ENCODE data around the gene MSI2.

MSI2 gene

DNA sequence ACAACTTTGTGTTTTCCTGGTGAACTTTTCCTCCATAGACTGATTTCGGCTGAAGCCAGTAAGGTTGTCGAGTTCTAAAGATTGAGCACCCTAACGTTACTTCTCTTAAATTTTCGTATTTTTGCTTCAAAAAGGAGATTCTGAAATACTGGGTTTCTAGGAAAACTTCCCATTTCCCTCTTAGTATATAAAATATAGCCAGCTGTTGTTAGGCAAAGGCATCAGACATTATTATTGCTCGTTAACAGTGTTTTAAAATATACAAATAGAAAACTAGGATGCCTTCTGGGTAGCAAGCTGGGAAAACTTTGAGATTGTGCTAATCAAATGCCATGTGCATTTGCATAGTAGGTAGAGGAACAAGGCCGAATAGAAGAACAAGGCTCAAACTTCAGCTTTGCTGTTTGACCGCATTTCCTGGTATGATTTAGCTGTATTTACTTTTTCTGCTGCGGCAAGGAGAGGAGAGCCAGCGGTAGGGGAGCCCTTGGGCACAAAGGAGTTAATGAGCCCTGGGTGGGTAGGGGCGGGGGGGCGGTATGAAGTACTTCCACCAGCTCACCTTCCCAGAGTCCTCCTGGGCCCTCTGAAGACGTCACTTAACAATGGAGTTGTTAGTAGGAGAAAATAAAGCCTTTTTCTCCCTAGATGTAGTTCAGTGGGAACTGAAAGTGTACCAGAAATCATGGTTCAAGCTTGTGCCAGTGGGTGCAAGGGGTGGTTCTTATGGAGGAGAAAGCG lies 151.9 kb downstream of the MSI2 start:
- H2BK15ac ChIP-seq (replicated peaks; ENCODE audit: low read depth) = no peak overlapping the region
- no peak overlapping the region for H3K4me2 ChIP-seq (ENCODE audit: low read length)
- H3K79me2 ChIP-seq (ENCODE audit: control insufficient read depth, insufficient read depth, low read length) = no peaks in the 10 kb centered on the region
- H3K18ac ChIP-seq (ENCODE audit: low read length) = peak overlapping the region; percentile 42
- no CpG with 5 or more reads among the region's 13 CpGs for WGBS (ENCODE audit: extremely low coverage, insufficient coverage, low lambda C conversion rate)
- peak overlapping the region; percentile 53 for H3K56ac ChIP-seq (ENCODE audit: low read length)
- no peaks in the 10 kb centered on the region for H3K36me3 ChIP-seq (ENCODE audit: control insufficient read depth, insufficient read depth, low read length)
- peak overlapping the region; percentile 19 for H3K27ac ChIP-seq (ENCODE audit: low read depth, low read length)
- no peak overlapping the region for H2BK5ac ChIP-seq (ENCODE audit: low read length)
- no peak overlapping the region for H4K8ac ChIP-seq (ENCODE audit: low read depth, low read length)
- no peak overlapping the region for H4K5ac ChIP-seq (ENCODE audit: low read length)
- peak overlapping the region; percentile 15 for H3K9ac ChIP-seq (ENCODE audit: low read length)
- no peak overlapping the region for H2AK5ac ChIP-seq (ENCODE audit: low read length)
- no peak overlapping the region for H3K4me3 ChIP-seq (ENCODE audit: low read length)
- no peak overlapping the region for H3K23ac ChIP-seq (ENCODE audit: low read length)
- H3K79me1 ChIP-seq (ENCODE audit: low read length) = peaks cover under 1% of the 10 kb centered on the region
- no peak overlapping the region for H3K4ac ChIP-seq (ENCODE audit: low read depth, low read length)
- DNase-seq = peak; percentile 83
- H3K4me1 ChIP-seq (ENCODE audit: control insufficient read depth, low read depth, low read length) = peaks cover 10% of the 10 kb centered on the region
- H3K27me3 ChIP-seq (ENCODE audit: insufficient read depth, low read length, poor library complexity) = no peaks in the 10 kb centered on the region
- no peak overlapping the region for H2BK120ac ChIP-seq (ENCODE audit: low read depth, low read length)

DNA sequence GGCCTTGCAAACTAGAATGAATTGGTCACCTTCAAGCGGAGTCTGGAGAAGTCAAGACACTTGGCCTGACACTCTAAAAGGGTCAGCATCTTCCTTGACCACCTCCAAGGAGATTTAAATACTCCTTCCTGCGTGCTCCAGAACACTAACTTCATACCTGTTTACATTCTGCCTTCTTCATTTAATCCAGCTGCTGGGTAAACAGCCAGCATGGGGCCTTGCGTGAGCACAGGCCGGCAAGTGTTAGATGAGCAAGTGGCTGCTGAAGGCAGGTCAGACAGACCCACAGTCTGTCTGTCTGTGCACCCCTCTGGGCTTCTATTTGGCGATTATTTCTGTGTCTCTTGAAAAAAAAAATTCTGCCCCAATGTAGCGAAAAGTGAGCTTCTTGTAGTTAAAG lies 153.8 kb downstream of the MSI2 start:
- H2BK120ac ChIP-seq (ENCODE audit: low read depth, low read length) = no peak overlapping the region
- no peaks in the 10 kb centered on the region for H3K79me1 ChIP-seq (ENCODE audit: low read length)
- no peak overlapping the region for H4K5ac ChIP-seq (ENCODE audit: low read length)
- H3K23ac ChIP-seq (ENCODE audit: low read length) = no peak overlapping the region
- no peaks in the 10 kb centered on the region for H3K27me3 ChIP-seq (ENCODE audit: insufficient read depth, low read length, poor library complexity)
- H3K27ac ChIP-seq (ENCODE audit: low read depth, low read length) = no peak overlapping the region
- DNase-seq = no peak
- no CpG with 5 or more reads among the region's 6 CpGs for WGBS (ENCODE audit: extremely low coverage, insufficient coverage, low lambda C conversion rate)
- H3K18ac ChIP-seq (ENCODE audit: low read length) = no peak overlapping the region
- H3K4me3 ChIP-seq (ENCODE audit: low read length) = no peak overlapping the region
- H2BK5ac ChIP-seq (ENCODE audit: low read length) = no peak overlapping the region
- H2BK15ac ChIP-seq (replicated peaks; ENCODE audit: low read depth) = no peak overlapping the region
- H3K4me2 ChIP-seq (ENCODE audit: low read length) = no peak overlapping the region
- H3K9ac ChIP-seq (ENCODE audit: low read length) = no peak overlapping the region
- no peak overlapping the region for H2AK5ac ChIP-seq (ENCODE audit: low read length)
- H3K79me2 ChIP-seq (ENCODE audit: control insufficient read depth, insufficient read depth, low read length) = peaks cover 2% of the 10 kb centered on the region
- no peaks in the 10 kb centered on the region for H3K36me3 ChIP-seq (ENCODE audit: control insufficient read depth, insufficient read depth, low read length)
- H3K4me1 ChIP-seq (ENCODE audit: control insufficient read depth, low read depth, low read length) = peaks cover 10% of the 10 kb centered on the region
- H4K8ac ChIP-seq (ENCODE audit: low read depth, low read length) = no peak overlapping the region
- H3K56ac ChIP-seq (ENCODE audit: low read length) = no peak overlapping the region
- H3K4ac ChIP-seq (ENCODE audit: low read depth, low read length) = no peak overlapping the region

DNA sequence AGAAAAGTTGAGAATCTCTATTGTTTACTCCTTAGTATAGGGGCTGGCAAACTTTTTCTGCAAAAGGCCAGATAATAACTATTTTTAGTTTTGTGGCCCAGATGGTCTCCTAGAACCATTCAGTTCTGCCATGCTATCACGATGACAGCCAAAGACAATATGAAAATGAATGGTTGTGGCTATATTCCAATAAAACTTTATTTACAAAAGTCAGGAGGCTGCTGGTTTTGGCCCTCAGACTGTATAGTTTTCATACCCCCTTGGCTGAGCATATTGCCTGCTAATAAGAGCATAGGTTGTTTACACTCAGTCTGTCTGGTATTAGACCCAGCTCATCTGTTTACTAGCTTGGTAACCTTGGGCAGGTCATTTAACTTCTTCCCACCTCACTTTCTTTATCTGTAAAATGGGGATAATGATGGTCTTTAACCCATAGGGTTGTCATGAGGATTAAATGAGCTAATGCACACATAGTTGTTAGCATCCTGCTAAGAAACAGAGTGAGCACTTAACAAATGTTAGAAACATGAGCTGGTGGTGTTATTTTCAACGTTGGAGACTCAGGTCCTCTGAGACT lies 156.3 kb downstream of the MSI2 start:
- Histone ChIP-seq H3K4ac (ENCODE audit: low read depth, low read length) (no peak overlapping the region), H3K79me2 (ENCODE audit: control insufficient read depth, insufficient read depth, low read length) (peaks cover 2% of the 10 kb centered on the region), H4K8ac (ENCODE audit: low read depth, low read length) (no peak overlapping the region), H3K4me3 (ENCODE audit: low read length) (no peak overlapping the region), H4K5ac (ENCODE audit: low read length) (no peak overlapping the region), H2AK5ac (ENCODE audit: low read length) (no peak overlapping the region), H2BK5ac (ENCODE audit: low read length) (no peak overlapping the region), H3K36me3 (ENCODE audit: control insufficient read depth, insufficient read depth, low read length) (no peaks in the 10 kb centered on the region), H3K56ac (ENCODE audit: low read length) (no peak overlapping the region), H3K27ac (ENCODE audit: low read depth, low read length) (no peak overlapping the region), H3K23ac (ENCODE audit: low read length) (no peak overlapping the region), H3K27me3 (ENCODE audit: insufficient read depth, low read length, poor library complexity) (no peaks in the 10 kb centered on the region), H3K9ac (ENCODE audit: low read length) (no peak overlapping the region), H2BK120ac (ENCODE audit: low read depth, low read length) (no peak overlapping the region), H3K4me2 (ENCODE audit: low read length) (no peak overlapping the region), H3K4me1 (ENCODE audit: control insufficient read depth, low read depth, low read length) (peaks cover 6% of the 10 kb centered on the region), H3K79me1 (ENCODE audit: low read length) (peaks cover 4% of the 10 kb centered on the region), H3K18ac (ENCODE audit: low read length) (no peak overlapping the region), H2BK15ac (replicated peaks; ENCODE audit: low read depth) (no peak overlapping the region)
- no CpG with 5 or more reads among the region's 2 CpGs for WGBS (ENCODE audit: extremely low coverage, insufficient coverage, low lambda C conversion rate)
- DNase-seq = no peak

DNA sequence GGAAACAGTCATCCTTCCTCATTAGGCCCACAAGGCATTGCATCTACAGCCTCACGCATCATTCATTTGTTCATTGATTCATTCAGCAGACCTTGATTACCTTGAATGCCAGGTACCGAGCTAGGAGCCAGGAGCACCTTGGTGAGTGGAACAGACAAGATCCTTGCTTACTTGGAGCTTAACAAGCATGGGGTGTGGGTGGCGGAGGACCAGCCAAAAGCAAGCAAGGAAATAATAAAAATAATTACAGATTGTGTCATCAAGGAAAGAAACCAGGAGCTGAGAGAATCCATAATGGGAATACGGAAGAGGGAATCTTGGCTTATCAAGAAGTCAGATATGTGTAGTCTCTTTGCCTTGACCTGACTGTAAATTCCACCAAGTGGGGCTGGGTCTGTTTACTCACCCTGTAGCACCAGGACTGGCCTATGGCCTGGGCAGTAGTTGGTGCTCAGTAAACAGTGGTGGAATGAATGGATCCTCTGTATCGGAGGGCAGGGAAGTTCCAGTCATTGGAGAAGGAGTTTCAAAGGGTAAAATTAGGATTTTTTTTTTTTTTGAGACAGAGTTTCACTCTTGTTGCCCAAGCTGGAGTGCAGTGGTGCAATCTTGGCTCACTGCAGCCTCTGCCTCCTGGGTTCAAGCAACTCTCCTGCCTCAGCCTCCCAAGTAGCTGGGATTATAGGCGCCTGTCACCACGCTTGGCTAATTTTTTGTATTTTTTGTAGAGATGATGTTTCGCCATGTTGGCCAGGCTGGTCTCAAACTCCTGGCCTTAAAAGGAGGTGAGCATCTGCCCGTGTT lies 157.7 kb downstream of the MSI2 start:
- Histone ChIP-seq H3K56ac (ENCODE audit: low read length) (no peak overlapping the region), H3K4me1 (ENCODE audit: control insufficient read depth, low read depth, low read length) (no peaks in the 10 kb centered on the region), H3K27ac (ENCODE audit: low read depth, low read length) (no peak overlapping the region), H3K4me2 (ENCODE audit: low read length) (no peak overlapping the region), H4K5ac (ENCODE audit: low read length) (no peak overlapping the region), H3K4ac (ENCODE audit: low read depth, low read length) (no peak overlapping the region), H3K79me1 (ENCODE audit: low read length) (peaks cover 6% of the 10 kb centered on the region), H2BK15ac (replicated peaks; ENCODE audit: low read depth) (no peak overlapping the region), H4K8ac (ENCODE audit: low read depth, low read length) (no peak overlapping the region), H3K4me3 (ENCODE audit: low read length) (no peak overlapping the region), H2BK120ac (ENCODE audit: low read depth, low read length) (no peak overlapping the region), H3K79me2 (ENCODE audit: control insufficient read depth, insufficient read depth, low read length) (peaks cover 2% of the 10 kb centered on the region), H3K27me3 (ENCODE audit: insufficient read depth, low read length, poor library complexity) (no peaks in the 10 kb centered on the region), H2AK5ac (ENCODE audit: low read length) (no peak overlapping the region), H3K18ac (ENCODE audit: low read length) (no peak overlapping the region), H2BK5ac (ENCODE audit: low read length) (no peak overlapping the region), H3K23ac (ENCODE audit: low read length) (no peak overlapping the region), H3K9ac (ENCODE audit: low read length) (no peak overlapping the region), H3K36me3 (ENCODE audit: control insufficient read depth, insufficient read depth, low read length) (no peaks in the 10 kb centered on the region)
- no CpG with 5 or more reads among the region's 9 CpGs for WGBS (ENCODE audit: extremely low coverage, insufficient coverage, low lambda C conversion rate)
- DNase-seq = no peak

DNA sequence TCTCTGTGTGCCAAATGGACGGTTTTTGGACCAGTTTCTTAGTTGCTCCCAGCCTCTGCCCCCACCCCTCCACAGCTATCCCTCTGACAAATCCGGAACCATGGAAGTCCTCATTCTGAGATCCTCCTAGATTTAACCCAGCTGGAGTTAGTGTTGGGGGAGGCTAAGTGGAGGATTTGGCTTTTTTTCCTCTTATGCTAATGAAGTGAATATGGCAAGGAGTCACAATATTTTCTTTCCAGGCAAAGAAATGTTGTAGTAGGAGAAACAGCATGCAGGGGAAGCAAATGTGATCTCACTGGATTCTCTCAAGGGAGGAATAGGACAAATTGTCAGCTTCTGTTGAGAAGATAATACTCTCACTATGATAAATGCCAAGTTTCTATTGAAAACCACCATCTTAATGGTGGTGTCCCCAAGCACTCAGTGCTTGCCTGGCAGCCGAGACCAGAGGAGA lies 159.5 kb downstream of the MSI2 start:
- peaks cover 2% of the 10 kb centered on the region for H3K79me2 ChIP-seq (ENCODE audit: control insufficient read depth, insufficient read depth, low read length)
- H3K79me1 ChIP-seq (ENCODE audit: low read length) = peaks cover 6% of the 10 kb centered on the region
- H3K27me3 ChIP-seq (ENCODE audit: insufficient read depth, low read length, poor library complexity) = no peaks in the 10 kb centered on the region
- no peak overlapping the region for H3K9ac ChIP-seq (ENCODE audit: low read length)
- no peak for DNase-seq
- no peak overlapping the region for H3K4ac ChIP-seq (ENCODE audit: low read depth, low read length)
- H3K18ac ChIP-seq (ENCODE audit: low read length) = no peak overlapping the region
- H4K5ac ChIP-seq (ENCODE audit: low read length) = no peak overlapping the region
- no peaks in the 10 kb centered on the region for H3K36me3 ChIP-seq (ENCODE audit: control insufficient read depth, insufficient read depth, low read length)
- WGBS (ENCODE audit: extremely low coverage, insufficient coverage, low lambda C conversion rate) = no CpG with 5 or more reads among the region's 3 CpGs
- no peak overlapping the region for H3K27ac ChIP-seq (ENCODE audit: low read depth, low read length)
- no peak overlapping the region for H2BK5ac ChIP-seq (ENCODE audit: low read length)
- no peak overlapping the region for H4K8ac ChIP-seq (ENCODE audit: low read depth, low read length)
- H3K4me1 ChIP-seq (ENCODE audit: control insufficient read depth, low read depth, low read length) = no peaks in the 10 kb centered on the region
- no peak overlapping the region for H3K23ac ChIP-seq (ENCODE audit: low read length)
- no peak overlapping the region for H3K4me3 ChIP-seq (ENCODE audit: low read length)
- H2BK15ac ChIP-seq (replicated peaks; ENCODE audit: low read depth) = no peak overlapping the region
- no peak overlapping the region for H3K56ac ChIP-seq (ENCODE audit: low read length)
- no peak overlapping the region for H3K4me2 ChIP-seq (ENCODE audit: low read length)
- no peak overlapping the region for H2BK120ac ChIP-seq (ENCODE audit: low read depth, low read length)
- no peak overlapping the region for H2AK5ac ChIP-seq (ENCODE audit: low read length)
